Upper lobe of left lung (tissue), 6 donors: ENCODE results near the gene FAHD1. TPM values are rescaled to one million over a fixed set of nuclear protein-coding genes. Genes with fewer than 3 reads are reported as not detected.

Experiments
- ATAC-seq, 2 donors: fragments of 200-7000 bp; cut with Tn5 transposase; one replicate each; pipeline ENCODE4 v1.9.1; 2022; ENCODE audit warnings: mild to moderate bottlenecking in 2 of 2, moderate library complexity in 2 of 2; ENCODE audit not compliant: low FRiP score in 2 of 2
- DNase-seq, 2 donors: peaks; one replicate each; pipeline ENCODE4 v3.0.0-alpha.2; 2019 to 2020
- H3K27ac ChIP-seq, 4 donors: fragments of 200-600 bp; sonication (generic); one replicate each; pipeline ENCODE4 v1.5.1; 2016 to 2019
- H3K27me3 ChIP-seq, 4 donors: fragments of 200-600 bp; sonication (generic); one replicate each; pipeline ENCODE4 v1.5.1; 2017 to 2019
- H3K36me3 ChIP-seq, 4 donors: fragments of 200-600 bp; sonication (generic); one replicate each; pipeline ENCODE4 v1.5.1; 2016 to 2019
- H3K4me1 ChIP-seq, 4 donors: fragments of 200-600 bp; sonication (generic); one replicate each; pipeline ENCODE4 v1.5.1; 2018 to 2019
- H3K4me3 ChIP-seq, 4 donors: fragments of 200-600 bp; sonication (generic); one replicate each; pipeline ENCODE4 v1.5.1; 2017 to 2019; ENCODE audit warnings: mild to moderate bottlenecking in 2 of 4, moderate library complexity in 1 of 4
- H3K9me3 ChIP-seq, 4 donors: fragments of 200-600 bp; sonication (generic); one replicate each; pipeline ENCODE4 v1.5.1; 2018 to 2019
- EP300 ChIP-seq, 4 donors: sonication (generic); formaldehyde crosslinking; IDR thresholded peaks; one replicate each; pipeline ENCODE4 v1.5.1; 2017; ENCODE audit warnings: antibody characterized with exemption in 4 of 4, control low read depth in 2 of 4
- POLR2A ChIP-seq, 4 donors: fragments of 450-650 bp; IDR thresholded peaks; one replicate each; pipeline ENCODE4 v1.5.1; 2016 to 2017; ENCODE audit warnings: antibody characterized with exemption in 4 of 4, mild to moderate bottlenecking in 2 of 4
- POLR2AphosphoS5 ChIP-seq, 2 donors: sonication (generic); formaldehyde crosslinking; IDR thresholded peaks; one replicate each; pipeline ENCODE4 v1.5.1; 2017; ENCODE audit warnings: antibody characterized with exemption in 2 of 2
- WGBS, 2 donors: methylation state at CpG; one replicate each; pipeline ENCODE4 v1.1.5; 2017 to 2018; 5-methylcytosine and 5-hydroxymethylcytosine counted together
- total RNA-seq, 6 donors: library from RNA; depleted of rRNA in 4 of 6; stranded (reverse); fragments of >200 nt in 4 of 6; gene quantifications; one replicate each; pipeline versions ENCODE4 v1.1.0 to v1.2.1, GENCODE V29; 2016 to 2021
- TF ChIP-seq, protein P1 (sequence below), 6 experiments: fragments of 450-650 bp in 4 of 6; fragments of 200-600 bp in 2 of 6; sonication (generic) in 2 of 6; IDR thresholded peaks; one replicate each; pipeline ENCODE4 v1.5.1; 2016 to 2019; ENCODE audit warnings: antibody characterized with exemption in 6 of 6
- donor health status: DM: no; HTN: no; CAD: no; lungs with moderate emphysema.
- donor health status: DM: no; HTN: yes; CAD: no; lungs with severe emphysema.

The FAHD1 gene
- total RNA-seq, 6 donors from 2014 or later = 22.1 to 42.1 (median 32.6) TPM

DNA sequence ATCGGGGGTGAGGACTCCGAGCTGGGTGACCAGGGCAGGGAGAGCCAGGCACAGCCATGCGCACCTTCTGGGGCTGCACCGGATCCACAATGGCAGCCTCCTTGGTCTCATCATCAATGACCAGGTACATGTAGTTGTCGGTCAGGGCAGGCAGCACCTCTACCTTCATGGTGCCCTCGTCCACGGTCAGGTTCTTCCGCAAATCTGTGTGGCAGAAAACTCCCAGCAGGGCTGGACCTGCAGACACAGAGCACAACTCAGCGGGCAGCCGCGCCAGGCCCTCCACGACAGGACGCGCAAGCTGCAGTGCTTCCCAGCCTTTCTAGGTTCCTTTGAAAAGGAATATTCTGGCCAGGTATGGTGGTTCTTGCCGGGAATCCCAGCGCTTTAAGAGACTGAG, 4.2 kb upstream of the FAHD1 start:
- ATAC-seq = no peak

DNA sequence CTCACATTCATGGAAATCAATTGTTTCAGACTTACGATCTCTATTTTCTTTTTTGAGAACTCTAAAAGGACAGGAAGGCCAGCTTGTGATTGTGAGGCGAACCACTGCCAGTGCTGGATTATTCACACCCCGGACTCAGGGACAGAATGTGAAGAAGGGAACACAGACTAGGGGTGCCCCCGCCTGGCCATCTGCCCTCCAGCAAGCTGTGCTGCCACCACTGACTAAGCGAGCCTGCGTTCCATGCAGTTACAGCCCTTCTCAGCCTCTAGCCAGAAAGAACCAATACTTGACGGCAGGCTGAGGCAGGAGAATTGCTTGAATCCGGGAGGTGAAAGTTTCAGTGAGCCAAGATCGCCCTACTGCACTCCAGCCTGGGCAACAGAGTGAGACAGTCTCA, 3.2 kb upstream of the FAHD1 start:
- no peak overlapping the region for H3K4me3 ChIP-seq
- ATAC-seq = no peak
- no peak for TF ChIP-seq POLR2A (IDR thresholded peaks at IDR 0.05)
- no peak for TF ChIP-seq EP300 (IDR thresholded peaks at IDR 0.05)
- TF ChIP-seq, protein P1, sequence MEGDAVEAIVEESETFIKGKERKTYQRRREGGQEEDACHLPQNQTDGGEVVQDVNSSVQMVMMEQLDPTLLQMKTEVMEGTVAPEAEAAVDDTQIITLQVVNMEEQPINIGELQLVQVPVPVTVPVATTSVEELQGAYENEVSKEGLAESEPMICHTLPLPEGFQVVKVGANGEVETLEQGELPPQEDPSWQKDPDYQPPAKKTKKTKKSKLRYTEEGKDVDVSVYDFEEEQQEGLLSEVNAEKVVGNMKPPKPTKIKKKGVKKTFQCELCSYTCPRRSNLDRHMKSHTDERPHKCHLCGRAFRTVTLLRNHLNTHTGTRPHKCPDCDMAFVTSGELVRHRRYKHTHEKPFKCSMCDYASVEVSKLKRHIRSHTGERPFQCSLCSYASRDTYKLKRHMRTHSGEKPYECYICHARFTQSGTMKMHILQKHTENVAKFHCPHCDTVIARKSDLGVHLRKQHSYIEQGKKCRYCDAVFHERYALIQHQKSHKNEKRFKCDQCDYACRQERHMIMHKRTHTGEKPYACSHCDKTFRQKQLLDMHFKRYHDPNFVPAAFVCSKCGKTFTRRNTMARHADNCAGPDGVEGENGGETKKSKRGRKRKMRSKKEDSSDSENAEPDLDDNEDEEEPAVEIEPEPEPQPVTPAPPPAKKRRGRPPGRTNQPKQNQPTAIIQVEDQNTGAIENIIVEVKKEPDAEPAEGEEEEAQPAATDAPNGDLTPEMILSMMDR (IDR thresholded peaks at IDR 0.05) = no peak
- TF ChIP-seq POLR2AphosphoS5 (IDR thresholded peaks at IDR 0.05) = no peak
- no peak overlapping the region for H3K27ac ChIP-seq
- H3K9me3 ChIP-seq = no peaks in the 10 kb centered on the region
- DNase-seq = no peak
- peaks cover 18 to 42% (median 37%) of the 10 kb centered on the region in 4 donors for H3K36me3 ChIP-seq
- H3K4me1 ChIP-seq = peaks cover 22 to 44% (median 26%) of the 10 kb centered on the region in 4 donors
- H3K27me3 ChIP-seq = no peaks in the 10 kb centered on the region
- 78 to 79% methylated on average over 9 of the region's 9 CpGs for WGBS, 2 donors

More for the DNA sequence above, 4.2 kb upstream of the FAHD1 start:
- DNase-seq = no peak
- Histone ChIP-seq H3K4me3 (no peak overlapping the region), H3K27me3 (no peaks in the 10 kb centered on the region), H3K36me3 (peaks cover 18 to 52% (median 46%) of the 10 kb centered on the region in 4 donors), H3K9me3 (no peaks in the 10 kb centered on the region), H3K27ac (no peak overlapping the region), H3K4me1 (peaks cover 14 to 34% (median 17%) of the 10 kb centered on the region in 4 donors)
- no peak for TF ChIP-seq EP300 (IDR thresholded peaks at IDR 0.05)
- TF ChIP-seq POLR2A (IDR thresholded peaks at IDR 0.05) = no peak
- no peak for TF ChIP-seq POLR2AphosphoS5 (IDR thresholded peaks at IDR 0.05)
- TF ChIP-seq, protein P1 (IDR thresholded peaks at IDR 0.05) = no peak
- 97 to 98% methylated on average over 13 to 16 of the region's 16 CpGs for WGBS, 2 donors

DNA sequence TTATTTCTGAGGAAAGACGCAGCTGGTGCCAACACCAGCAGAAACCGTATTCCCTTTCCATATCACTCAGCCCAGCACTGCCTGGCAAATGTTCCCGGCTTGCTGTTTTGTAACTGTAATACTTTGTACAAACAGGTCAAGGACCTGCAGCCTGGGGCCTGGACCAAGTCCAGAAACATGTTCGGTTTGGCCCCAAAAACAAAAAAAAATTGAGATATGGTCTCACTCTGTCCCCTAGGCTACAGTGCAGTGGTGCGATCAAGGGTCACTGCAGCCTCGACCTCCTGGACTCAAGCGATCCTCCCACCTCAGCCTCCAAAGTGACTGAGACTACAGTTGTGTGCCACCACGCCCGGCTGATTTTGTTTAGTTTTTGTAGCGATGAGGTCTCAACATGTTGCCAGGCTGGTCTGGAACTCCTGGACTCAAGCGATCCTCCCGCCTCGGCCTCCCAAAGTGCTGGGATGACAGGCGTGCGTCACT, 1.6 kb upstream of the FAHD1 start:
- H3K9me3 ChIP-seq = no peaks in the 10 kb centered on the region
- no peak for DNase-seq
- WGBS, 2 donors = 55 to 65% methylated on average over 15 of the region's 15 CpGs
- H3K4me3 ChIP-seq = peak overlapping the region in 3 of 4 donors; percentile 64 to 99 (median 95)
- H3K27me3 ChIP-seq = no peaks in the 10 kb centered on the region
- peaks cover 26 to 52% (median 32%) of the 10 kb centered on the region in 4 donors for H3K4me1 ChIP-seq
- no peak for TF ChIP-seq EP300 (IDR thresholded peaks at IDR 0.05)
- no peak for TF ChIP-seq POLR2AphosphoS5 (IDR thresholded peaks at IDR 0.05)
- no peak for TF ChIP-seq POLR2A (IDR thresholded peaks at IDR 0.05)
- TF ChIP-seq, protein P1 (IDR thresholded peaks at IDR 0.05) = no peak
- peak overlapping the region; percentile 68 to 91 (median 87) for H3K27ac ChIP-seq
- peaks cover 14 to 26% (median 22%) of the 10 kb centered on the region in 4 donors for H3K36me3 ChIP-seq
- no peak for ATAC-seq

DNA sequence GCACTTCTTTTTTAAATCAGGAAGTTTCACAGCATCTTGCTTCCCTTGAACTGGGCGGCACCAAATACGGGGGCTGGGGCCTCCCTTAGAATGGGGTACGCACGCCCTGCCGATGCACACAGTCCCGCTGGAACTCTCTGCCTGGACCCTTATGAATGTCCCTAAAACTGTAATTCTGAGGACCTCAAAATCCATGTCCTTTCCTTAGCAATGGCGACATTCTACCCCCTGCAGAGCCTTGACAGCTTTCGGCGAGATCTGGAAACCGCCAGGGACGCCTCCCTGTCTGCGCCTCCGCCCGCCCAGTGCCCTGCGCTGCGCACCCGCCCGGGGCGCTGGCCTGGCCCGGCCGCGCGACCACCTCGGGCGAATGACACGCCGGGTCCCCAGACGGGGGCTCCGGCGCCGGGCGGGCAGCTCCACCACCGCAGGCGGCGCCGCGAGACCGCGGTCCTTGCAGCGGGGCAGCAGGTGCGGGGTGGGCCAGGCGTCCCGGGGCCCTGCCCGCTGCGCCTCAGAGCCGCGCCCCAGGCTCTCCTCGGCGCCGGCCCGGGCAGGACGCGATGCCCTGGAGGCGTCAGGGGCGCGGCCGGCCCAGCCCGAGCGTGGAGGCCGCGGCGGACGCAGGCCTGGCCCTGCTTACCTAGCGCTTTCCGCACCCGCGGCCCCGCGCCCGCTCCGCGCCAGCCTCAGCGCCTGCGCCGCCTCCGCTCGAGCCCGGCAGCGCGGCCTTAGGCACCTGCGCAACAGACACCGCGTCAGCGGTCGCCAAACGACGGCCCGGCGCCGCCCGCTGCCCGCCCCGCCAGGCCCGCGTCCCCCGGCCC, 929 bp upstream of the FAHD1 start:
- peak overlapping the region; percentile 68 to 91 (median 87) for H3K27ac ChIP-seq
- ATAC-seq = peak; percentile 9 to 30
- TF ChIP-seq POLR2AphosphoS5 (IDR thresholded peaks at IDR 0.05) = no peak
- TF ChIP-seq, protein P1 (IDR thresholded peaks at IDR 0.05) = peak; percentile 10 to 64 (median 28)
- no peak for TF ChIP-seq POLR2A (IDR thresholded peaks at IDR 0.05)
- H3K27me3 ChIP-seq = no peaks in the 10 kb centered on the region
- H3K36me3 ChIP-seq = peaks cover 10 to 22% (median 16%) of the 10 kb centered on the region in 4 donors
- H3K4me3 ChIP-seq = peak overlapping the region; percentile 22 to 99 (median 80)
- no peaks in the 10 kb centered on the region for H3K9me3 ChIP-seq
- WGBS, 2 donors = 0 to 4% methylated on average over 19 to 34 of the region's 96 CpGs
- H3K4me1 ChIP-seq = peaks cover 26 to 52% (median 32%) of the 10 kb centered on the region in 4 donors
- DNase-seq = peak; percentile 53 to 94
